ENCODE measurements around the gene PGAM5. TPM values are rescaled to one million over a fixed set of nuclear protein-coding genes. Genes with fewer than 3 reads are reported as not detected.

PGAM5 gene
- total and polyA plus RNA-seq, 10 of the 15 experiments (the other 5 are each of a cell fraction or from before 2014, with no cell fraction given): 8.2 to 90.9 (median 45.3) TPM

DNA sequence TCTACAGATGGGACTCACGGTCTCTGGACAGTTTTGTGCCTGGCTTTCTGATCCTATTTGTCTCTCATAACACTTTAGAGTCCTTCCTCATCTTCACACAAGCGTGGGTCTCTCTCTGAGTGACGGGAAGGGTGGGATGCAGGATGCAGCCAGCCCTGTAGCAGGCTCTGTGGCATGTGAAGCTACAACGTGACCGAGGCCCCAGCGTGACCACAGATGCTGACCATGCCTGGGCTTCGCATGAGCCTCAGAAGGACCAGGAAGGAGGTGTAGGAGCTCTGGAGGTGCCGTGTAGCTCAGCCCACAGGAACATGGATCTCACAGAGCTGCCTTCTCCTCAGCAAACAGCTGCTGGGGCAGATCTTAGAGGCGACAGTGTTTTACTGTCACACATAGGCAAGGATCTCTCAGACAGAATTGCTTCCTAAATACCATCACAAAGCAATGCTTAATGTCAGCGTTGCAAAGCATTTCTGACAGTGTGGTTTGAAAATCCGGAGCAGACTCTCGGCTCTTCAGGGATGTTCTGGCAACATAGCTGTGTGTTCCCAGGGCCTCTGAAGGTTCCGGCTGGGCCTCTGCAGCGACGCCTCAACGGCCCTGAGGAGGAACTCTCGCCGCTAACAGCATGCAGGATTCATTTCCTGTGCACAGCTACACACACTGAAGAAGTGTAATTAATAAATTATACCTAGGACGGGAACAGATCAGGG, 29.1 kb downstream of the PGAM5 start (continued):
- TF ChIP-seq PAX8 (IDR thresholded peaks at IDR 0.05): no peak

DNA sequence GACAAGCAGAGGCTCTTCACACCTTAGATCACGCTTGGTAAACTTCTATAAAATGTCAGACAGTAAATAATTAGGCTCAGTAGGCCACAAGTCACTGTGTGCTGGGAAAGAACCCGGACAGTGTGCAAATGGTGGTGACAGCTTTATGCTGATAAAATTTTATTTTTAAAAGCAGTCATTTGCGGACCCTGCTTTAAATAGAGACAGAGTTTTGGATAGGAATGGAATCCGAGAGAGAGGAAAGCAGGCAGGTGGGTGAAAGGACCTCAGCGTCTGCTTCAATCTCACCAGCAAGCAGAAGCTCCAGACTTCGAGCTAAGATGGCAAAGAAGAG, 29.6 kb downstream of the PGAM5 start:
- ATAC-seq (no peak), DNase-seq (ENCODE audit: low read depth, low spot score) (no peak), FAIRE-seq (no peak)
- BruUV-seq (replicated peaks): no TSS peak
- Histone ChIP-seq H3K4me3 (no peak overlapping the region), H3K27me3 (replicated peaks in 1 of 2; ENCODE audit: control insufficient read depth in 2 of 2, insufficient read depth in 2 of 2, low read length in 1 of 2) (no peaks in the 10 kb centered on the region), H4K20me1 (ENCODE audit: control insufficient read depth, insufficient read depth) (peaks cover 4% of the 10 kb centered on the region; the same call in 1 of the 2 replicates), H2AFZ (ENCODE audit: control insufficient read depth, low read depth, low read length) (no peak overlapping the region), H3K4me1 (ENCODE audit: control insufficient read depth, insufficient read depth, low read length) (no peaks in the 10 kb centered on the region), H3K79me2 (ENCODE audit: control insufficient read depth, insufficient read depth, low read length) (peaks cover 3% of the 10 kb centered on the region), H3K9me3 (replicated peaks; ENCODE audit: control insufficient read depth, insufficient read depth, low read length) (no peaks in the 10 kb centered on the region), H3K4me2 (ENCODE audit: control insufficient read depth, insufficient read depth) (no peak overlapping the region), H3K27ac (ENCODE audit: control insufficient read depth, insufficient read depth) (no peak overlapping the region), H3K9ac (ENCODE audit: control insufficient read depth, insufficient read depth, low read length) (no peak overlapping the region), H3K36me3 (ENCODE audit: control insufficient read depth in 2 of 2, insufficient read depth in 2 of 2, low read length in 1 of 2) (peaks cover 40 to 47% of the 10 kb centered on the region in 2 experiments)
- POLR2A ChIA-PET: no interaction called here
- CTCF ChIA-PET: interaction anchor here (1.2 kb wide), 1 partner anchor 10 kb away, joined by 3 read pairs; no protein-coding TSS in a partner anchor
- RAD21 ChIA-PET (ENCODE audit: unreplicated experiment): no interaction called here
- intact Hi-C loops (cut with micrococcal nuclease; ENCODE audit: unreplicated experiment) (no loop called here), in situ Hi-C loops (cut with MboI) (no loop called here)
- WGBS (ENCODE audit: insufficient coverage, insufficient replicate concordance, low lambda C conversion rate, missing lambda C conversion rate): 98% methylated on average over 6 of the region's 6 CpGs
- TF ChIP-seq YBX1 (IDR thresholded peaks at IDR 0.05): no peak
- no peak for TF ChIP-seq HDGF (IDR thresholded peaks at IDR 0.05)
- no peak for TF ChIP-seq IRF4 (IDR thresholded peaks at IDR 0.05; ENCODE audit: low read depth, low read length)
- TF ChIP-seq PML (IDR thresholded peaks at IDR 0.05; ENCODE audit: low read length): no peak
- TF ChIP-seq, protein P1, sequence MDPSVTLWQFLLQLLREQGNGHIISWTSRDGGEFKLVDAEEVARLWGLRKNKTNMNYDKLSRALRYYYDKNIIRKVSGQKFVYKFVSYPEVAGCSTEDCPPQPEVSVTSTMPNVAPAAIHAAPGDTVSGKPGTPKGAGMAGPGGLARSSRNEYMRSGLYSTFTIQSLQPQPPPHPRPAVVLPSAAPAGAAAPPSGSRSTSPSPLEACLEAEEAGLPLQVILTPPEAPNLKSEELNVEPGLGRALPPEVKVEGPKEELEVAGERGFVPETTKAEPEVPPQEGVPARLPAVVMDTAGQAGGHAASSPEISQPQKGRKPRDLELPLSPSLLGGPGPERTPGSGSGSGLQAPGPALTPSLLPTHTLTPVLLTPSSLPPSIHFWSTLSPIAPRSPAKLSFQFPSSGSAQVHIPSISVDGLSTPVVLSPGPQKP (IDR thresholded peaks at IDR 0.05; ENCODE audit: low read depth, low read length): no peak
- no peak for TF ChIP-seq BRCA1 (IDR thresholded peaks at IDR 0.05; ENCODE audit: low read depth, low read length)
- TF ChIP-seq, protein P2, sequence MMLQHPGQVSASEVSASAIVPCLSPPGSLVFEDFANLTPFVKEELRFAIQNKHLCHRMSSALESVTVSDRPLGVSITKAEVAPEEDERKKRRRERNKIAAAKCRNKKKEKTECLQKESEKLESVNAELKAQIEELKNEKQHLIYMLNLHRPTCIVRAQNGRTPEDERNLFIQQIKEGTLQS (IDR thresholded peaks at IDR 0.05; ENCODE audit: borderline replicate concordance, extremely low read depth, low read depth, low read length): no peak
- no peak for TF ChIP-seq ZNF24 (IDR thresholded peaks at IDR 0.05)
- no peak for TF ChIP-seq LARP7 (IDR thresholded peaks at IDR 0.05)
- TF ChIP-seq, protein P3, sequence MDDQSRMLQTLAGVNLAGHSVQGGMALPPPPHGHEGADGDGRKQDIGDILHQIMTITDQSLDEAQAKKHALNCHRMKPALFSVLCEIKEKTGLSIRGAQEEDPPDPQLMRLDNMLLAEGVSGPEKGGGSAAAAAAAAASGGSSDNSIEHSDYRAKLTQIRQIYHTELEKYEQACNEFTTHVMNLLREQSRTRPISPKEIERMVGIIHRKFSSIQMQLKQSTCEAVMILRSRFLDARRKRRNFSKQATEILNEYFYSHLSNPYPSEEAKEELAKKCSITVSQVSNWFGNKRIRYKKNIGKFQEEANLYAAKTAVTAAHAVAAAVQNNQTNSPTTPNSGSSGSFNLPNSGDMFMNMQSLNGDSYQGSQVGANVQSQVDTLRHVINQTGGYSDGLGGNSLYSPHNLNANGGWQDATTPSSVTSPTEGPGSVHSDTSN (IDR thresholded peaks at IDR 0.05; ENCODE audit: insufficient replicate concordance, low read depth, low read length): no peak
- TF ChIP-seq, protein P4, sequence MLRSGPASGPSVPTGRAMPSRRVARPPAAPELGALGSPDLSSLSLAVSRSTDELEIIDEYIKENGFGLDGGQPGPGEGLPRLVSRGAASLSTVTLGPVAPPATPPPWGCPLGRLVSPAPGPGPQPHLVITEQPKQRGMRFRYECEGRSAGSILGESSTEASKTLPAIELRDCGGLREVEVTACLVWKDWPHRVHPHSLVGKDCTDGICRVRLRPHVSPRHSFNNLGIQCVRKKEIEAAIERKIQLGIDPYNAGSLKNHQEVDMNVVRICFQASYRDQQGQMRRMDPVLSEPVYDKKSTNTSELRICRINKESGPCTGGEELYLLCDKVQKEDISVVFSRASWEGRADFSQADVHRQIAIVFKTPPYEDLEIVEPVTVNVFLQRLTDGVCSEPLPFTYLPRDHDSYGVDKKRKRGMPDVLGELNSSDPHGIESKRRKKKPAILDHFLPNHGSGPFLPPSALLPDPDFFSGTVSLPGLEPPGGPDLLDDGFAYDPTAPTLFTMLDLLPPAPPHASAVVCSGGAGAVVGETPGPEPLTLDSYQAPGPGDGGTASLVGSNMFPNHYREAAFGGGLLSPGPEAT (IDR thresholded peaks at IDR 0.05; ENCODE audit: low read depth): no peak
- TF ChIP-seq TCF7 (IDR thresholded peaks at IDR 0.05; ENCODE audit: borderline replicate concordance): no peak
- SMC1A ChIA-PET (ENCODE audit: uncharacterized antibody, unreplicated experiment): interaction anchor here (0.5 to 1.7 kb wide), 2 partner anchors 33 to 304 kb away, joined by 3 to 4 read pairs; no protein-coding TSS in a partner anchor

Data from GM12878 (cell line).